Measurements from ENCODE around the gene TCP11L2. TPM values are rescaled to one million over a fixed set of nuclear protein-coding genes. Genes with fewer than 3 reads are reported as not detected.

The TCP11L2 gene
- total RNA-seq, 1 experiment from 2014 or later, result 6.1 TPM

DNA sequence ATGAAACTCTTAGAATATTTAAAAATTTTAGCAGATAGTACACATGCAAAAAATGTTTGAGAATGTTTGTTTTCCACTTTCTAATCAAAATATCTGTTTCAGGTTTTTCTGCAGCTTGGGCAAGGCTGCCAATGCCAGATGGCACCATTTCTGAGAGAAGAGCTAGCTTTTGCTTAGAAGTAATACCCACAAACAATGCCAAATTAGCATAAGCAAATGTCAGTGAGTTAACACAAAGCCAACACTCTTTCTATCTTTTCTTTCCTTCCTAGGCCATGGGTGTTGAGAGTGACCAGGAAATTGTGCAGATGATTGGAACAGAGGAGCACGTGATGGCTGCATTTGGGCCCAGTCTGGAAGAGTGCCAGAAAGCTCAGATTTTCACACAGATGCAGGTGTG, 90.2 kb downstream of the TCP11L2 start:
- Histone ChIP-seq H2AFZ (ENCODE audit: low read length) (no peak overlapping the region), H3K56ac (ENCODE audit: insufficient read length, low read depth, low read length) (no peak overlapping the region), H2BK20ac (ENCODE audit: low read depth, low read length, poor library complexity, severe bottlenecking) (no peak overlapping the region), H3K27ac (ENCODE audit: insufficient read length, low read depth, low read length) (no peak overlapping the region), H4K8ac (replicated peaks; ENCODE audit: insufficient read length, low read depth, low read length) (no peak overlapping the region), H3T11ph (ENCODE audit: low read length) (no peak overlapping the region), H3K79me1 (ENCODE audit: insufficient read depth, low read depth, low read length, poor library complexity, severe bottlenecking) (no peaks in the 10 kb centered on the region), H3K4ac (ENCODE audit: low read depth, low read length) (no peak overlapping the region), H3K79me2 (ENCODE audit: insufficient read depth, low read length) (no peaks in the 10 kb centered on the region), H3K9ac (ENCODE audit: extremely low read depth, insufficient read length, low read length) (no peak overlapping the region), H3K27me3 (ENCODE audit: insufficient read depth, low read length) (no peaks in the 10 kb centered on the region), H2AK5ac (ENCODE audit: insufficient read length, low read length) (no peak overlapping the region), H3K4me1 (ENCODE audit: insufficient read depth, low read length) (no peaks in the 10 kb centered on the region; the same call in 1 of the 2 replicates), H2BK5ac (ENCODE audit: insufficient read length, low read length) (no peak overlapping the region), H4K20me1 (ENCODE audit: control insufficient read depth, insufficient read depth, insufficient read length) (no peaks in the 10 kb centered on the region), H3K23ac (ENCODE audit: insufficient read length, low read depth, low read length) (no peak overlapping the region), H3K23me2 (ENCODE audit: insufficient read length, low read depth, low read length, poor library complexity, severe bottlenecking) (no peaks in the 10 kb centered on the region), H3K4me2 (ENCODE audit: insufficient read depth, insufficient read length, low read length) (no peak overlapping the region), H4K5ac (ENCODE audit: insufficient read length, low read depth, low read length) (no peak overlapping the region), H2BK12ac (ENCODE audit: insufficient read length, low read depth, low read length) (no peak overlapping the region), H3K18ac (ENCODE audit: insufficient read length, low read depth, low read length) (no peak overlapping the region), H2BK15ac (ENCODE audit: low read depth, low read length) (no peak overlapping the region), H2BK120ac (ENCODE audit: low read depth, low read length, poor library complexity, severe bottlenecking) (no peak overlapping the region), H4K91ac (ENCODE audit: insufficient read length, low read depth, low read length) (no peak overlapping the region), H3K14ac (ENCODE audit: insufficient read depth, low read length) (no peak overlapping the region), H3K9me3 (ENCODE audit: control insufficient read depth, low read depth, low read length) (peaks cover 2% of the 10 kb centered on the region)
- Mint-ChIP-seq H3K27me3 (ENCODE audit: low read depth) (no peaks in the 10 kb centered on the region), H3K36me3 (ENCODE audit: insufficient read depth in 1 of 3, low read depth in 3 of 3) (peaks cover 32 to 46% (median 43%) of the 10 kb centered on the region in 3 experiments), H3K9me3 (peaks cover 7 to 15% of the 10 kb centered on the region in 2 experiments), H3K4me1 (peaks cover 0 to 1% of the 10 kb centered on the region in 2 experiments; a peak in 2 of 4 replicates), H3K27ac (no peak overlapping the region), H3K4me3 (no peak overlapping the region)
- WGBS (ENCODE audit: extremely low coverage, insufficient read length, low lambda C conversion rate), result no CpG with 5 or more reads among the region's 1 CpG
- TF ChIP-seq, protein P1, sequence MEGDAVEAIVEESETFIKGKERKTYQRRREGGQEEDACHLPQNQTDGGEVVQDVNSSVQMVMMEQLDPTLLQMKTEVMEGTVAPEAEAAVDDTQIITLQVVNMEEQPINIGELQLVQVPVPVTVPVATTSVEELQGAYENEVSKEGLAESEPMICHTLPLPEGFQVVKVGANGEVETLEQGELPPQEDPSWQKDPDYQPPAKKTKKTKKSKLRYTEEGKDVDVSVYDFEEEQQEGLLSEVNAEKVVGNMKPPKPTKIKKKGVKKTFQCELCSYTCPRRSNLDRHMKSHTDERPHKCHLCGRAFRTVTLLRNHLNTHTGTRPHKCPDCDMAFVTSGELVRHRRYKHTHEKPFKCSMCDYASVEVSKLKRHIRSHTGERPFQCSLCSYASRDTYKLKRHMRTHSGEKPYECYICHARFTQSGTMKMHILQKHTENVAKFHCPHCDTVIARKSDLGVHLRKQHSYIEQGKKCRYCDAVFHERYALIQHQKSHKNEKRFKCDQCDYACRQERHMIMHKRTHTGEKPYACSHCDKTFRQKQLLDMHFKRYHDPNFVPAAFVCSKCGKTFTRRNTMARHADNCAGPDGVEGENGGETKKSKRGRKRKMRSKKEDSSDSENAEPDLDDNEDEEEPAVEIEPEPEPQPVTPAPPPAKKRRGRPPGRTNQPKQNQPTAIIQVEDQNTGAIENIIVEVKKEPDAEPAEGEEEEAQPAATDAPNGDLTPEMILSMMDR (conservative IDR thresholded peaks at IDR 0.05), result no peak
- no peak for DNase-seq

Other genes starting within 250 kb of the TCP11L2 start
- gene NUAK1, start 163.8 kb upstream of the TCP11L2 start, total RNA-seq (2021), result 9.5 and 10.1 TPM in 2 replicates
- 59.6 and 62.4 TPM in 2 replicates for gene CKAP4, start 54.7 kb upstream of the TCP11L2 start, total RNA-seq (2021)
- gene POLR3B, start 55.0 kb downstream of the TCP11L2 start, total RNA-seq (2021), result 12.8 and 13.4 TPM in 2 replicates